HG02759 (cell line): ENCODE results near the gene NUP210.

ENCODE experiments used
- ATAC-seq: cut with Tn5 transposase; IDR thresholded peaks from one replicate; pipeline ENCODE4 v1.9.1; 2021; ENCODE audit warnings: mild to moderate bottlenecking, moderate library complexity; ENCODE audit not compliant: unreplicated experiment

Gene NUP210

DNA sequence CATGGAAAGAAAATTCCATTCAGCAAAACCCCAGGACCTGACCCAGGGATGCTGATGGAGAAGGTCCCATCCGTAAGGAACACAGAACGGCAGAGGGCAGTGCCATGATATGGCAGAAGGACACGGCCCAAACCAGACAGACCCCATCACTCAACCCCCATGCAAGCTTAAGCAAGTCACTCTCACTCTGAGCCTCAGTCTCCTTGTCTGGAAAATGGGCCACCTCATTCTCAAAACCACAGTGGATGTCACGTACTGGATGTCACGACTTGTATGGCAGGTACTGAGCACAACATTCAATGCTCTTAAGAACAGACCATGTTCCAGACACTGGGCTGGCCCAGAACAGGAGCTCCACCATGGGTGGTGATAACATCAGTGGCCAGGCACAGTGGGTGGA, 90.4 kb downstream of the NUP210 start:
- no peak for ATAC-seq

DNA sequence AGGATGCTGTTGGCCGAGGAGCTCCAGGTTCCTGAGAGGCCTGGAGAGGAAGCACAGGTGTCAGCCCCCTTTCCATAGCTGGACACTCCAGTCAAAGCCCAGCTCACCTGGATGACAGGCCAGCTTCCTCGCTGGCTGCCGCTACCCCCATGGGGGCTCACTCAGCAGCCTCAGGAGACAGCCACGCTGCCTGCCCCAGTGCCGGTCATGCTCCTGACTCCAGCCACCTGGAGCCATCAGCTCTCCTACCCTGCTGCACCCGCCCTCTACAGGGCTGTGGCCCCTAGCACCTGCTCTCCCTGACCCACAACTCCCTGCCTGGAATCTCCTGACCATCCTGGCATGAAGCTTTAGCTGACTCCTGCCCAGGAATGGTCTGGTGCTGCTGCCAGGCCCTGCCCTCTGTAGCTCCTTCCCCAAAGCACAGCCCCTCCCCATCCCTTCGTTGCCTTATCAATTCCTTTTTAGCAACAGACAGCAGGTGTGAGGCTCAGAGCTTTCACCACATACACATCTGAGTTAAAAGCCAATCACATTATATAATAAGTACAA, 94.2 kb downstream of the NUP210 start:
- ATAC-seq: no peak

GRCh38 chr3:13324835-13325501, 95.2 kb downstream of the NUP210 start:
- no peak for ATAC-seq

- no peak for ATAC-seq
These were observed 96.3 kb downstream of the NUP210 start for GRCh38 chr3:13323822-13324221.

DNA sequence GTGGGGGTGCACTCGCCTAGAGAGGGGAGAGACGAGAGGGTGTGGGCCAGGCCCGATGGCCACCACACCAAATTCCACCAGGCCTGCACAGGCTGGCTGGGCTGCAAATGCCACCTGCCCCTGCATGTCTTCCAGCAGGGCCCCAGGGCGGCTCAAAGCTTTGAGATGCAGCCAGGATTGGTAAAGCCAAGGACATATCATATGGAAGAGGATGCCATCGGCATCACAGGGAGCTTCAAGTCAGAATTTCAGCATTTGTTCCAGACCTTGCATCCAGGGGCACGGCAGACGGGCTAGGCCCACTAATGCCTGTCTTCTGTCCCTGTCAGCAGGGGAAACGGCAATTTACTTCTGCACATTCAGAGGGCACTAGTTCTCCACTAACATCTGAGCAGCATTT, 97.8 kb downstream of the NUP210 start:
- ATAC-seq: no peak

GRCh38 chr3:13319564-13320220, 100.4 kb downstream of the NUP210 start:
- ATAC-seq: no peak

- no peak for ATAC-seq
These were observed 101.3 kb downstream of the NUP210 start for GRCh38 chr3:13318626-13319470.

DNA sequence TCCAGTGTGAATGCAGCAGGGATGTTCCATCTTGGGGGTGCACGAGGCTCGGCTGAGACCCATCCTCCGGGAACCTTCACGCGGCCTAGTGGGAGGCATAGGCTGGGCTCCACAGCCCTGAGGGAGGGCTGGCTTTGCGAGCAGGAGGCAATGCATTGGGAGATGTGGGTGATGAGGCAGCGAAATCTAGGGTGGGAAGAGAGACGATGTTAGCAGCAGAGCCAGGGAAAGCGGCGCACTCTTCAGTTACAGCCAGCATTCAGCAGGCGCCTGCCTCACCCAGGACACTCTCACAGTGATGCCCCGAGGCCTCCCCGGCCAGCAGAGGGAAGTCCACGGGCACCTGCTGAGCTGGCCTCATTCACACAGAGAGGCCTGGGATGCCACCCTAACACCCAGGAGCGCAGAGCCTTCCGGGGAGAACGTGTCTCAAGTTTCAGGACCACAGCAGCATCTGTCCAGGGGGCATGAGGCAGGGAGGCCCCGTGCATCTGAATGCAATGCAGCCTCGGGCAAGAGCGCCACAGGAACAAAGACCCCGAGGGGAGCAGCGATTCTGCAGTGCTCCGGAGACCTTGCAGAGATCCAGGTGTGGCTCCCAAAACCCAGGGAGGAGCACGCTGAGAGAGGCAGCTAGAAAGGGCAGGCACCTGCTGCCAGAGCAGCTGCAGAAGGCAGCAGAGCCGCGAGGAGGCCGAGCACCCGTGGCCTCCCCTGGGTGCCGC, 102.4 kb downstream of the NUP210 start:
- ATAC-seq: no peak

DNA sequence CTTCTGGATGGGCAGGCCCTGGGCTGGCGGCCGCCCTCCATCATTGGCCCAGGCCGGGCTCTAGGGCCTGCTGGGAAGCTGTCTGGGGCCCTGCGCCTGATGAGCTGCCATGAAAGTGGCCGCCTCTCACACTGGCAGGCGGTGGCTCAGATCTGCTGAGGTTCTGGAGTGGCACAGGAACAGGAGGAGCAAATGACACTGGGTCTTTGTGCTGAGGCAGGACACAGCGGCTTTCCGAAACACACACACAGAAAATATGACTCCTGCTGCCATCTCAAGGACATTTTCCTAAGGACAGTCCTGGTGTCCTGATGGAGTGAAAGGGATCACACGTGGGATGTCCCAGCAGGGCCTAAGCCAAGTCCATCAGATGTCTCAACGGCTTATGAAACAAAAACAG, 103.5 kb downstream of the NUP210 start:
- no peak for ATAC-seq

- ATAC-seq: no peak
These were observed 105.2 kb downstream of the NUP210 start for GRCh38 chr3:13314877-13315276.

DNA sequence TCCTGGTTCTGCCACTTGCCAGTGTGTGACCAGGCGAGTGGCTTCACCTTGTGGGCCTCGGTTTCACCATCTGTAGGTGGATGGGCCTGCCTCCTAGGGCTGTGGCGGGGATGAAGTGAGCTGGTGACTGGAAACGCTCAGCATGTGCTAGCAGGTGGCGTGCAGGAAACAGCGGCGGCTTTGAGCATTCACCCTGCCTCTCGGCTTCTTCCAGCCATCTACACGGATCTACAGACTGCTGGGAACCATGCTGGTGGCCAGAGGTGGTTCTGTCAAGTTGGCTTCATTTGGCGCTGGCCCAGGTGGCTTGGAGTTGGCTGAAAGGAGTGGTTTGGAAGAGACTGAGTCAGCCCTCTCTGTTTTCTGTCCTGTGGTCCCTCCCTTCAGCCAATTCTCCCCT, 106.3 kb downstream of the NUP210 start:
- ATAC-seq: no peak

DNA sequence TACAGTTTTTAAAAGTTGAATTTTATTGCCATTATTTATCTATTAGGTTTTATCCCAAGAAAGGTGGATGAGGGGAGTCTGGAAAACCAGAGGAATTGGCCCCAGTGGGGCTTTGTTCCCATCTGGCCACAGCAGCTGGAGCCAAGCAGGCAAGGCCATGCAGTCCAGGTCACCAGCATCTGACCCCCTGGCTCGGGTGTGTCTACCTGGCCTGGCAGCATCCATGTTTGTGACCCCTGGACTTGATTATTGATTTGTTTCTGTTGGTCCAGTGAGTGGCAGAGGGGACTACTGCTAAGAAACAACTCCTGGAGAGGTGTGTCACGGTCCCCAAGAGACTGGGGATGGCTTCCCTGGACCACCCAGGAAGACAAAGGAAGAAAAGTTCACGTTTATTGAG, 111.1 kb downstream of the NUP210 start:
- no peak for ATAC-seq

DNA sequence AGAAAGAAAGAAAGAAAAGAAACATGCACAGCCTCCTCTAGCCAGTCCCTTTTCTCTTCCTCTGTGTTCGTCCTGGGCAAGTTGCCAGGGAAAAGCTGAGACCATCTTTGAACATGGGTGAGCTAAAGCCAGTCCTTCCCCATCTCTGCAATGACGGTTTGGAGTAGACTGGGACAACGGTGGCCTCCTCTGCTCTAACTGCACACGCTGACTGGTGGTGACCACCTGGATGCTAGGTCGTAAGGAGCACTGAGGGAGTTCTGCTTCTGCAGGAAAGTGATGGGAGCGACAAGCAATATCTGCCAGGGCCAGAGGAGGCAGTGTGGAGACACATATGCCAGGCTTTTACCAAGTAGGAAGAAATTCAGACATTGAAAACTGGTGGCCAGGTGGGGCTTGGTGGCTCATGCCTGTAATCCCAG, 111.7 kb downstream of the NUP210 start:
- ATAC-seq: no peak

GRCh38 chr3:13307041-13307440, 113.1 kb downstream of the NUP210 start:
- ATAC-seq: no peak

- no peak for ATAC-seq
These were observed 114.5 kb downstream of the NUP210 start for GRCh38 chr3:13305623-13306022.

- no peak for ATAC-seq
These were observed 116.7 kb downstream of the NUP210 start for GRCh38 chr3:13303410-13303809.

- peak; percentile 75 for ATAC-seq
These were observed 118.7 kb downstream of the NUP210 start for GRCh38 chr3:13301286-13301987.

DNA sequence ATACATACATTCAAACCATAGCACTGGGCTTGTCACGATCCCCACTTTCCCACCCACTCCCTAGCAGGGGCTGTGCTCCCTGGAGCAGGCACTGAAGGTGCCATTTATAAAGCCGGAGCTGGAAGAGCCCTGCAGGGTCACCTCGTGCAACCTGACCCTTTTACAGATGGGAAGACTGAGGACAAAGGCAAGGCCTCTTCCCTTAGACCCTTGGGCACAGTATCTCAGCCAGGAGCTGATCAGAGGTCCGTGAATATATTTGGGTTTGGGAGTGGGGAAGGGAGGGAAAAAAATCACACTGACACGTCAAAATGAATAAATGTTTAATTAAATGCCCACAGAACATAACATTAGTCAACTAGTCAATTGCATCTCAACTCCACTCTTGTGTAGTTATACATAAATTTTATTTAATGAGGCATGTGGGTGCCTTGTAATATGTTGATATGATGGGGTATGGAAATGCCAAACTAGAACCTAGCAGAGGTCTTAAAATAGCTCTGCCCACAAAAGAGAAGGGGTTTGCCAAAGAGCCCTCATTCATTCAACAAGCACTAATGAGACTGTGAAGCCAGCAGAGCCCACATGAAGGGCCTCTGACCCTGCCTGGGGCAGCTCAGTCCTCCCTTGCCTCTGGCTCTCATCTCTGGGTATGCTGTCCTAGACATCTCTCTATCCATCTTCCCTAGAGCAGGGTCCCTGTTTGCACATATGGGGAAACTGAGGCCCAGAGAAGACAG, 119.4 kb downstream of the NUP210 start:
- ATAC-seq: no peak

DNA sequence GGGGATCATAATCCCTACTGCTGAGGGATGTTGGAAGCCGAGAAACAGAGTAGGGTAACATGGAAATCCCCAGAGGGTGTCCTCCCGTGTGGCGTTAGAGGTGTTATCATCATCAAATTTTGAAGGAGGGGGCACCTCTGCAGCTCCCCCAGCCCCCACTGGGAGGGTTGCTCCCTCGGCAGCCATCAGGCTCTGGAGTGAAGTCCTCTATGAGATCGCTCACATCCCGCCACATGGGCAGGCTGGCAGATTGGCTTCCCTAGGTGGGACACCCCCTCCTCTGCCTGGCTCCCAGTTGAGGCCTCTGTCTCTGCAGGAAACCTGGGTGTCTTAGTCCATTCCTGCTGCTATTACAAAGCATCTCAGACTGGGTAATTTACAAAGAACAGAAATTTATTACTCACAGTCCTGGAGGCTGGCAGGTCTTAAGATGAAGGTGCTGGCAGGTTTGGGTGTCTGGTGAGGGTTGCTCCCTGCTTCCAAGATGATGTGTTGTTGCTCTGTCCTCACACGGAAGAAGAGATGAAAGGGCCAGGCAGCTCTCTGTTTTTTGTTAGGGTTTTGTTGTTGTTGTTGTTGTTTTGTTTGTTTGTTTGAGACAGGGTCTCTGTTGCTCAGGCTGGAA, 120.5 kb downstream of the NUP210 start:
- no peak for ATAC-seq
